Naive thymus-derived CD4-positive, alpha-beta T cell (primary cell): ENCODE measurements around the gene STAT4. TPM values are rescaled to one million over a fixed set of nuclear protein-coding genes. Genes with fewer than 3 reads are reported as not detected.

Source experiments
- ATAC-seq: fragments of 150-1000 bp; cut with Tn5 transposase; 2 replicates; pipeline ENCODE4 v1.10.0; 2021; ENCODE audit warnings: mild to moderate bottlenecking, moderate library complexity
- CTCF ChIA-PET: fragments of 350-600 bp; sonication (Branson Sonifier 250); formaldehyde crosslinking; loops from one replicate; lab custom pipeline; 2021; ENCODE audit warnings: antibody characterized with exemption; lab: Charles Lee
- POLR2A ChIA-PET: fragments of 350-600 bp; sonication (Branson Sonifier 250); formaldehyde crosslinking; loops from one replicate; lab custom pipeline; 2021; ENCODE audit warnings: antibody characterized with exemption, inconsistent platforms; lab: Charles Lee
- DNase-seq, 9 donors: peaks; one replicate each; pipeline versions ENCODE4 v3.0.0 to v3.0.0-alpha.2; 2020 to 2022; ENCODE audit warnings: mixed read lengths in 1 of 9
- H3K27ac ChIP-seq: one replicate; pipeline ENCODE4 v1.7.0; 2013; ENCODE audit warnings: mild to moderate bottlenecking, low read depth, low read length, moderate library complexity
- H3K27me3 ChIP-seq, 2 donors: one replicate each; pipeline ENCODE4 v1.7.0; 2013; ENCODE audit warnings: low read length in 2 of 2, mild to moderate bottlenecking in 2 of 2, moderate library complexity in 2 of 2; ENCODE audit not compliant: control insufficient read depth in 2 of 2, insufficient read depth in 2 of 2
- H3K36me3 ChIP-seq, 3 experiments: 1 replicate in 2 of 3; 2 replicates in 1 of 3; pipeline ENCODE4 v1.7.0; 2013; ENCODE audit warnings: low read length in 3 of 3, mild to moderate bottlenecking in 3 of 3, moderate library complexity in 1 of 3; ENCODE audit not compliant: insufficient read depth in 3 of 3, control insufficient read depth in 2 of 3
- H3K4me1 ChIP-seq, 2 donors: one replicate each; pipeline ENCODE4 v1.7.0; 2013; ENCODE audit warnings: low read length in 2 of 2, mild to moderate bottlenecking in 2 of 2, moderate library complexity in 1 of 2; ENCODE audit not compliant: control insufficient read depth in 2 of 2, insufficient read depth in 2 of 2
- H3K4me3 ChIP-seq: 2 replicates; pipeline ENCODE4 v1.7.0; 2013; ENCODE audit warnings: mild to moderate bottlenecking, low read length
- H3K9me3 ChIP-seq, 3 experiments: 1 replicate in 2 of 3; 2 replicates in 1 of 3; pipeline ENCODE4 v1.7.0; 2013; ENCODE audit warnings: low read length in 3 of 3; ENCODE audit not compliant: control insufficient read depth in 2 of 3
- H3K27ac Mint-ChIP-seq, 9 donors: one replicate each; pipeline ENCODE4 v1.8.0; 2020 to 2022; ENCODE audit warnings: mixed read lengths in 9 of 9, mild to moderate bottlenecking in 8 of 9, moderate library complexity in 5 of 9, inconsistent platforms in 2 of 9
- H3K27me3 Mint-ChIP-seq, 5 donors: one replicate each; pipeline ENCODE4 v1.8.0; 2021 to 2022; ENCODE audit warnings: mixed read lengths in 5 of 5, mild to moderate bottlenecking in 1 of 5
- H3K36me3 Mint-ChIP-seq, 5 donors: one replicate each; pipeline ENCODE4 v1.8.0; 2020 to 2022; ENCODE audit warnings: mixed read lengths in 5 of 5, mild to moderate bottlenecking in 3 of 5, inconsistent platforms in 1 of 5
- H3K4me1 Mint-ChIP-seq, 7 donors: one replicate each; pipeline ENCODE4 v1.8.0; 2020 to 2022; ENCODE audit warnings: mixed read lengths in 7 of 7, mild to moderate bottlenecking in 3 of 7, inconsistent platforms in 1 of 7
- H3K4me3 Mint-ChIP-seq, 10 donors: one replicate each; pipeline ENCODE4 v1.8.0; 2020 to 2022; ENCODE audit warnings: mild to moderate bottlenecking in 10 of 10, mixed read lengths in 10 of 10, moderate library complexity in 6 of 10, inconsistent platforms in 2 of 10
- H3K9me3 Mint-ChIP-seq, 11 donors: one replicate each; pipeline ENCODE4 v1.8.0; 2020 to 2022; ENCODE audit warnings: mixed read lengths in 11 of 11, mild to moderate bottlenecking in 4 of 11, inconsistent platforms in 1 of 11, moderate library complexity in 1 of 11
- intact Hi-C, 2 donors: fragments of 100-400 bp; cut with micrococcal nuclease; formaldehyde crosslinking; loops; one replicate each; pipeline ENCODE4 v1.15.1; 2023
- polyA plus RNA-seq, 2 donors: library from polyadenylated mRNA; unstranded; fragments of 300-500 nt; fragmentation: Illumina TruSeq; gene quantifications; one replicate each; pipeline ENCODE4 v1.2.3, GENCODE V29; 2021
- total RNA-seq, 6 experiments: library from RNA in 5 of 6; stranded (reverse) in 5 of 6; gene quantifications; 1 replicate in 5 of 6; 2 replicates in 1 of 6; pipeline ENCODE4 v1.2.3 and lab custom pipeline; 2021 to 2026

Gene STAT4
- total and polyA plus RNA-seq, 7 experiments from 2014 or later, result 52.4 to 132 (median 114) TPM

GRCh38 chr2:191029280-191029950 lies 121.4 kb downstream of the STAT4 start:
- H3K9me3 Mint-ChIP-seq, result no peaks in the 10 kb centered on the region
- Histone ChIP-seq H3K27ac (peak overlapping the region; percentile 52), H3K9me3 (no peaks in the 10 kb centered on the region), H3K27me3 (no peaks in the 10 kb centered on the region), H3K4me3 (no peak overlapping the region), H3K36me3 (peaks cover 0 to 28% (median 16%) of the 10 kb centered on the region in 3 experiments), H3K4me1 (peaks cover 27 to 30% of the 10 kb centered on the region in 2 donors)
- ChIA-PET CTCF (interaction anchor here (0.6 to 2.1 kb wide), 12 partner anchors 8 to 246 kb away, joined by 3 to 13 read pairs (median 4); no protein-coding TSS in a partner anchor), POLR2A (interaction anchor here (0.8 to 4.6 kb wide), 5 partner anchors 9 to 150 kb away, joined by 3 to 27 read pairs (median 4); partner anchors contain the start of genes GLS and STAT1)
- DNase-seq (peak in 5 of 9 donors; percentile 26 to 45 (median 29)), ATAC-seq (peak; percentile 44)
- peak overlapping the region; percentile 39 to 92 (median 76) for H3K27ac Mint-ChIP-seq
- H3K27me3 Mint-ChIP-seq, result no peaks in the 10 kb centered on the region
- peaks cover 0 to 42% (median 9%) of the 10 kb centered on the region in 5 donors for H3K36me3 Mint-ChIP-seq
- intact Hi-C loops, result loop anchor here in 1 of 2 donors (10.0 kb wide), 1 partner anchor 1245 kb away; the partner anchor contains the start of genes ORMDL1 and PMS1
- peak overlapping the region in 9 of 10 donors; percentile 4 to 75 (median 49) for H3K4me3 Mint-ChIP-seq
- H3K4me1 Mint-ChIP-seq, result peaks cover 15 to 75% (median 46%) of the 10 kb centered on the region in 7 donors

GRCh38 chr2:191026377-191026776 lies 124.4 kb downstream of the STAT4 start:
- ATAC-seq (no peak), DNase-seq (no peak)
- H3K36me3 Mint-ChIP-seq, result peaks cover 0 to 34% (median 9%) of the 10 kb centered on the region in 5 donors
- peak overlapping the region in 7 of 9 donors; percentile 31 to 92 (median 69) for H3K27ac Mint-ChIP-seq
- H3K27me3 Mint-ChIP-seq, result no peaks in the 10 kb centered on the region
- no peak overlapping the region for H3K4me3 ChIP-seq
- no peak overlapping the region for H3K4me3 Mint-ChIP-seq
- peaks cover 15 to 64% (median 47%) of the 10 kb centered on the region in 7 donors for H3K4me1 Mint-ChIP-seq
- H3K27ac ChIP-seq, result no peak overlapping the region
- no peaks in the 10 kb centered on the region for H3K9me3 Mint-ChIP-seq
- H3K27me3 ChIP-seq, result no peaks in the 10 kb centered on the region
- peaks cover 46 to 50% of the 10 kb centered on the region in 2 donors for H3K4me1 ChIP-seq
- intact Hi-C loops, result loop anchor here in 1 of 2 donors (10.0 kb wide), 1 partner anchor 1242 kb away; the partner anchor contains the start of genes ORMDL1 and PMS1
- peaks cover 0 to 5% (median 0%) of the 10 kb centered on the region in 3 experiments for H3K36me3 ChIP-seq
- POLR2A ChIA-PET, result interaction anchor here (0.6 to 4.6 kb wide), 3 partner anchors 13 to 320 kb away, joined by 3 to 27 read pairs (median 8); partner anchors contain the start of gene STAT1
- CTCF ChIA-PET, result no interaction called here
- no peaks in the 10 kb centered on the region for H3K9me3 ChIP-seq

GRCh38 chr2:191025135-191025534 lies 125.7 kb downstream of the STAT4 start:
- POLR2A ChIA-PET, result interaction anchor here (0.6 to 3.5 kb wide), 2 partner anchors 12 to 111 kb away, joined by 3 to 58 read pairs; partner anchors contain the start of gene STAT1
- no peaks in the 10 kb centered on the region for H3K36me3 ChIP-seq
- ATAC-seq (no peak), DNase-seq (no peak)
- H3K4me1 ChIP-seq, result peaks cover 46 to 50% of the 10 kb centered on the region in 2 donors
- Mint-ChIP-seq H3K27ac (peak overlapping the region; percentile 2 to 92 (median 75)), H3K36me3 (peaks cover 0 to 30% (median 9%) of the 10 kb centered on the region in 5 donors), H3K27me3 (peaks cover 0 to 1% (median 0%) of the 10 kb centered on the region in 5 donors), H3K9me3 (peaks cover 0 to 2% (median 0%) of the 10 kb centered on the region in 11 donors), H3K4me3 (peak overlapping the region in 2 of 10 donors; percentile 22 to 67), H3K4me1 (peaks cover 9 to 53% (median 40%) of the 10 kb centered on the region in 7 donors)
- no peaks in the 10 kb centered on the region for H3K27me3 ChIP-seq
- H3K9me3 ChIP-seq, result no peaks in the 10 kb centered on the region
- H3K4me3 ChIP-seq, result no peak overlapping the region
- CTCF ChIA-PET, result interaction anchor here (0.7 kb wide), 1 partner anchor 131 kb away, joined by 3 read pairs; no protein-coding TSS in a partner anchor
- intact Hi-C loops, result loop anchor here in 1 of 2 donors (10.0 kb wide), 1 partner anchor 1240 kb away; the partner anchor contains the start of genes ORMDL1 and PMS1
- H3K27ac ChIP-seq, result no peak overlapping the region

GRCh38 chr2:191023235-191023679 lies 127.5 kb downstream of the STAT4 start:
- Histone ChIP-seq H3K36me3 (no peaks in the 10 kb centered on the region), H3K9me3 (no peaks in the 10 kb centered on the region), H3K27ac (peak overlapping the region; percentile 82), H3K27me3 (no peaks in the 10 kb centered on the region), H3K4me3 (peak overlapping the region; percentile 44), H3K4me1 (peaks cover 41 to 48% of the 10 kb centered on the region in 2 donors)
- CTCF ChIA-PET, result interaction anchor here (1.5 kb wide), 1 partner anchor 9 kb away, joined by 5 read pairs; the partner anchor contains the start of gene STAT1
- ATAC-seq, result peak; percentile 28
- Mint-ChIP-seq H3K4me1 (peaks cover 8 to 45% (median 38%) of the 10 kb centered on the region in 7 donors), H3K27ac (no peak overlapping the region), H3K4me3 (no peak overlapping the region), H3K36me3 (peaks cover 0 to 21% (median 4%) of the 10 kb centered on the region in 5 donors), H3K27me3 (peaks cover 0 to 2% (median 0%) of the 10 kb centered on the region in 5 donors), H3K9me3 (peaks cover 0 to 4% (median 0%) of the 10 kb centered on the region in 11 donors)
- peak in 7 of 9 donors; percentile 30 to 58 (median 45) for DNase-seq
- POLR2A ChIA-PET, result interaction anchor here (0.7 to 3.5 kb wide), 13 partner anchors 10 to 1260 kb away, joined by 3 to 58 read pairs (median 3); partner anchors contain the start of genes GLS, NABP1, OSGEPL1 and STAT1
- intact Hi-C loops, result loop anchor here (5.0 to 10.0 kb wide), 5 partner anchors 41 to 1581 kb away; partner anchors contain the start of genes ORMDL1 (in 2 of the 2), PMS1 (in 2 of the 2) and WDR75 (in 1 of the 2)

DNA sequence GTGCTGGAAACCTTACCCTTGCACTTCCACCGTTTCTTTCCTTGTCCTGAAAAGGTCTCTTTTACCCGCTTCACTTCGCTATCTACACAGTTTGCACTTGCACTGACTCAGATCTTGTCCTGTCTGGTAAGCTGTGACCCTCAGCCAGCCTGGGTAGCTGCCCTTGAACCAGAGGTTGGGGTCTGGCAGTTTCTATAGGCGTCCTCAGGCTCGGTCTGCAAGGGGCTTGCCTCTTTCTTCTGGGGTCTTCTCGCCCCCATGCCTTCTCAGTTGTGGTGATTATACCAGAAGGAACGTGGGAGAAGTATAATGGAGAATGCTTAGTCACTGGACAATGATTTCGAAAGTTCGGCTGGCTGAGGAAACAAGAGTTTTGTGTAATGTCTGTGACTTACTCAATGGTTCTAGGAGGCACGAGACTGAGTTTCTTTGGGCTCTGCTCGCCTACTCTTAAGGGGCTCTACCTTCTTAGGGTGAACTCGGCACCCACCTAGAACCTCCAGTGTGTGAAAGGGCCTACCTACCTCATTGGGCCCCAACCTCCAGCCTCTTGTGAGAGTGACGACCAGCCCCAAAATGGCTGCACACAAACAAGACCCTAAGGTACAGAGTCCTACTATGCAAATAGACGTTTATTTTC lies 129.9 kb downstream of the STAT4 start:
- H3K4me3 Mint-ChIP-seq, result no peak overlapping the region
- CTCF ChIA-PET, result interaction anchor here (0.9 to 2.1 kb wide), 3 partner anchors 8 to 32 kb away, joined by 3 to 7 read pairs (median 5); no protein-coding TSS in a partner anchor
- Histone ChIP-seq H3K27ac (peak overlapping the region; percentile 82), H3K27me3 (no peaks in the 10 kb centered on the region), H3K36me3 (no peaks in the 10 kb centered on the region), H3K4me3 (peak overlapping the region; percentile 78), H3K4me1 (peaks cover 38 to 44% of the 10 kb centered on the region in 2 donors), H3K9me3 (no peaks in the 10 kb centered on the region)
- peaks cover 11 to 47% (median 35%) of the 10 kb centered on the region in 7 donors for H3K4me1 Mint-ChIP-seq
- intact Hi-C loops, result loop anchor here (1.0 to 10.0 kb wide), 12 partner anchors 9 to 1579 kb away; partner anchors contain the start of genes ORMDL1 (in 2 of the 2), PMS1 (in 2 of the 2), GLS (in 1 of the 2) and NEMP2 (in 1 of the 2)
- ATAC-seq (peak; percentile 22), DNase-seq (peak in 1 of 9 donors; percentile 56)
- POLR2A ChIA-PET, result interaction anchor here (0.6 to 3.6 kb wide), 9 partner anchors 9 to 614 kb away, joined by 3 to 18 read pairs (median 6); partner anchors contain the start of gene GLS
- H3K27me3 Mint-ChIP-seq, result peaks cover 0 to 2% (median 0%) of the 10 kb centered on the region in 5 donors
- H3K27ac Mint-ChIP-seq, result no peak overlapping the region
- peaks cover 0 to 6% (median 0%) of the 10 kb centered on the region in 11 donors for H3K9me3 Mint-ChIP-seq
- peaks cover under 1 to 11% (median 6%) of the 10 kb centered on the region in 5 donors for H3K36me3 Mint-ChIP-seq
